HG03103 (cell line): ENCODE measurements around the gene PLOD3.

ENCODE experiments used
- ATAC-seq: cut with Tn5 transposase; IDR thresholded peaks from one replicate; pipeline ENCODE4 v1.9.1; 2021; ENCODE audit warnings: low read depth; ENCODE audit not compliant: unreplicated experiment

The PLOD3 gene

GRCh38 chr7:101186194-101186593 is 31.2 kb downstream of the PLOD3 start:
- ATAC-seq: no peak

- no peak for ATAC-seq
These were observed 32.0 kb downstream of the PLOD3 start for GRCh38 chr7:101185258-101185839.

GRCh38 chr7:101180130-101180755 is 37.1 kb downstream of the PLOD3 start, which contains the start of gene NAT16:
TSS of gene NAT16 (minus strand) at chr7:101180293. CDS start at chr7:101174807, 5,486 bp downstream.
- no peak for ATAC-seq

- no peak for ATAC-seq
These were observed 37.7 kb downstream of the PLOD3 start for GRCh38 chr7:101179713-101180112.

DNA sequence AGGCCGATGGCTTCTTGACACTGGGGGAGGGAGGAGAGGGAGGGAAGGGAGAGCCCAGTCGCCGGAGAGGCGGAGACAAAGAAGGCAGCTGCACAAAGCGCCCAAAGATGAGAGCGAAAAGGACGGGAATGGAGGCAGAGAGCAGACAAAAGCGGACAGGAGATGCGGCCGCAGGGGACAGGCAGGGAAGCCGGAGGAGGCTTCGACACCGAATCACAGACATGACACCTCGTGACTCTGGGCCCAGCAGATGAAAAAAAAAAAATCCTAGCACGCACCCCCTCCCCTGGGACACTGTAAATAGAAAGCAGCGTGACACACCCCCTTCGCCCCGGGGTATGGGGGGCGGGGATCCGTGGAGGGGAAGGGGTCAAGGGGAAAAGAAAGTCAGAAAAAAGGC is 38.3 kb downstream of the PLOD3 start:
- no peak for ATAC-seq

GRCh38 chr7:101177644-101178043 is 39.7 kb downstream of the PLOD3 start:
- no peak for ATAC-seq

DNA sequence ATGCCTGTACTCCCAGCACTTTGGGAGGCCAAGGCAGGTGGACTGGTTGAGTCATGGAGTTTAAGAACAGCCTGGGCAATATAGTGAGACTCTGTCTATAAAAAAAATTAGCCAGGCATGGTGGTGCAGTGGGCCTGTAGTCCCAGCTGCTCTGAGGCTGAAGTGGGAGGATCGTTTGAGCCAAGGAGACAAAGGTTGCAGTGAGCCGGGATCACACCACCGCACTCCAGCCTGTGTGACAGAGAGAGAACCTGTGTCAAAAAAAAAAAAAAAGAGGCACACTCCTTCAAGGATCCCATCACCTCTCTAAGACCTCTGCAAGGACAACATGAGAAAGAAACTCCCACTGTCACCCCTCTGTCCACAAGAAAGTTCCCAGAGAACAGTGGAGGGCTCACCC is 41.7 kb downstream of the PLOD3 start:
- ATAC-seq: no peak

GRCh38 chr7:101174322-101174854 is 43.0 kb downstream of the PLOD3 start:
- no peak for ATAC-seq

- ATAC-seq: peak; percentile 56
These were observed 43.6 kb downstream of the PLOD3 start for GRCh38 chr7:101173752-101174244.

DNA sequence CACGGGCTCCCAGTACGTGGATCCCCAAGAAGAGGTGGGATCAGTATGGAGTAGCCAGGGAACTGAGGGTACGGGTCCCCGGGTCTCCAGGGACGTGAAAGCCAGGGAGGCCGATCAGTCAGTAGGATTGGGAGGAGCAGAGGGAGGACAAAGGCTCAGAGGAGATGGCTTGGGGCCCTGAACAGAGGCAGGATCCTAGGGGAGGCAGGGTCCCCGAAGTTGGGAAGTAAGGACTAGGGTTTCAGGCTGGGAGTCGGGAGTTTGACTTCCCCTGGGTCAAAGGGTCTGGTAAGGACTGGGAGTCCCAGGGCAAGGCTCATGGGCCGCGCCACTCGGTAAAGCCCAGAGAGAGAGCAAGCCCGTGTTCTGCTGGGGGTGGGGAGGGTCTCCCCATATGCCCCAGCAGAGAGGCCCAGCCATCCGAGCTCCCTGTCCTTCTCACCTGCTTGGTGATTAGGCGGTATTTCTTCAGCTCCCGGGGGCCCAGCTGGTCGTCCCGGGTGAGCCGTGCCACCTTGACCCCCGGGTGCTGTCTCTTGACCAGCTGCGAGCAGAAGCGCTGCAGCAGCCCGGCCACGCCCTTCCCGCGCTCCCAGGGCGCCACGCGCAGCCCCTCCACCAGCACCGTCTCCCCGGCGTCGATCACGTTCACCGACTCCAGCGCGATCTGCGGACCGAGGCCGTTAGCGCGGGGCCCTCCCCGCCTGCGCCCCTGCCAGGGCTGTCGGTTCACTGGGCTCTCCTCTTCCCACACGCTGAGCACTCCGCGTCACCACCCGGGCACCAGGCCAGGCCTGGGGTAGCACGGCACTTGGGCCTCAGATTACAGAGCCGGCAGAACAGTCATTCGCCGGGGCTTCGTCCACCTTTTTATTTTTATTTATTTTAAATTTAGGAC is 44.3 kb downstream of the PLOD3 start:
- no peak for ATAC-seq

- no peak for ATAC-seq
These were observed 45.2 kb downstream of the PLOD3 start for GRCh38 chr7:101172005-101172853.

DNA sequence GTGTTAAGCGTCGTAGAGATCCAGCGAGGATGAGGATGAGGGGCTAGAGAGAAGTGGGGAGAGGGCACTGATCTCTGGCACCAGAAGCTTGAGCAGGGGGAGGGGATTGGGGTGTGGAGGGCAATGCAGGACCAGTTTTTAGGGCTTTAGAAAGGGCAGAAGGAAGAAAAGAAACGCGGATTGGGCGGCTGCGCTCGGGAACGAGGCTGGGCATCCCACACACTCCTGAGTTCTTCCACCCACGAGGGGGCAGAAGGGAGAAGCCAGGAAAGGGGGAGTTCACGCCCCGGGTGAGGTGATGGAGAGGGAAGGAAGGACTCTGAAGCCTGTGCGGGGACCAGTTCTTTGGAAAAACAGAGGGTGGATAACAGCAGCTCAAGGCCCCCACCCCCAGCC is 45.9 kb downstream of the PLOD3 start:
- no peak for ATAC-seq

GRCh38 chr7:101170617-101171441 is 46.6 kb downstream of the PLOD3 start:
- no peak for ATAC-seq

DNA sequence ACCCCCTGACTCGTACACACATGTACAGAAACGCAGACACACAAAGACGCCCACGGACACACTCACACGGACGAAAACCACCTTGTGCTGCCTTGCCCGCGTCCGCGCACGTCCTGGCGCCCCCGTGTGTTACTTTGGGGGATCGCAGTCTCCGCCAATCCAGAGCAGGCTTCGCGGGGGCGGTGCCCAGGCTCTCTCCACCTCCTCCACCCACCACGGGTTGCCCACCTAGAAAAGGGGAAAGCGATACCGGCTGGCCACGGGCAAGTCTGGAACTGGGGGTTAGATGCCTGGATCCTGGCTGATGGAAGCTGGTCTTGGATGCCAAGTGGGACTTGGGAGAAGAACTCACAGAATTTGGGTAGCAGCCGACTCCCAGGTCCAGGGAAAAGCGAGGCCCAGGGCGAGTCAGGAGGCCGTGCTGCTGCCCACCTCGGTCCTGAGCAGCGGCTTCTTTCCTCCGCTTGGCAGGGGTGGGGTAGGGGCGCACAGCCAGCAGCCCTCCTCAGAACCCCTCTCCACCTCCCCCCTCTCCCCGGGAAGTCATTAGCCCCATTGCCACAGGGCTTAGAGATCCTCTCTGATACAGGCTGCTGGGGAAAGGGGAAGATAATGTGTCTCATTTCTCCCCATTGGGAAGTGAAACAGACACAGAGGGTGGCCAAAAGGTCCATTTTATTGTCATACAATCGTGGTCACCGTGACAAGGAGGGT is 47.4 kb downstream of the PLOD3 start:
- no peak for ATAC-seq

- no peak for ATAC-seq
These were observed 48.1 kb downstream of the PLOD3 start for GRCh38 chr7:101169110-101169837.

DNA sequence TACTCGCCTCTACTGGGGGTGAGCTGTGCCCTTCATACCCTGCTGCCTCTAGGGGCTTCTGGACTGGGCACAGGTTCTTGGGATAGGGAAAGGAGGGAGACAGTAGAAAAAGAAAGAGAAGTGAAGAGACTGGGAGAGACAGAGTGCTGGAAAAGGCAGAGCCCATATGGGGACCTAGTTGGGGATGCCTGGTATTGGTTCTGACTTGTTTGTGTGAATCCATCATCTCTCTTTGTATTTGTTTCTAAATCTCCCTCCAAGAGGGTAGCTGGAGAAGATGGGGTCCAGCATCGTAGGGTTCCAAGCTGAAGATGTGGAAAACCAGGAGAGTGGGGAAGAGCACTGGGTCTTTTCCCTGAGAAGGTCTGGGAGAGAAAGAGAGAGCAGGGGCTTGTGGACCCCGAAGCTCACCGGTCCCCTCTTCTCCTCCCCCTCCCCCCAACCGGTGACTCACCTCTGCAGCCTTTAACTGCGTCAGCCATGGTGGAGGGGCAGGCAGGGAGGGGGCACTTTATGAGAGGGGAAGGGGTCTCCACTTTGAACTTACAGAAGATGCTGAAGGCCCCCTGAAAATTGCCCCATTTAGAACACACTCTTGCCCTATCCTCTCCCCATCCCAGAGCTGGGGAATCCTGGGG is 48.9 kb downstream of the PLOD3 start:
- ATAC-seq: no peak

DNA sequence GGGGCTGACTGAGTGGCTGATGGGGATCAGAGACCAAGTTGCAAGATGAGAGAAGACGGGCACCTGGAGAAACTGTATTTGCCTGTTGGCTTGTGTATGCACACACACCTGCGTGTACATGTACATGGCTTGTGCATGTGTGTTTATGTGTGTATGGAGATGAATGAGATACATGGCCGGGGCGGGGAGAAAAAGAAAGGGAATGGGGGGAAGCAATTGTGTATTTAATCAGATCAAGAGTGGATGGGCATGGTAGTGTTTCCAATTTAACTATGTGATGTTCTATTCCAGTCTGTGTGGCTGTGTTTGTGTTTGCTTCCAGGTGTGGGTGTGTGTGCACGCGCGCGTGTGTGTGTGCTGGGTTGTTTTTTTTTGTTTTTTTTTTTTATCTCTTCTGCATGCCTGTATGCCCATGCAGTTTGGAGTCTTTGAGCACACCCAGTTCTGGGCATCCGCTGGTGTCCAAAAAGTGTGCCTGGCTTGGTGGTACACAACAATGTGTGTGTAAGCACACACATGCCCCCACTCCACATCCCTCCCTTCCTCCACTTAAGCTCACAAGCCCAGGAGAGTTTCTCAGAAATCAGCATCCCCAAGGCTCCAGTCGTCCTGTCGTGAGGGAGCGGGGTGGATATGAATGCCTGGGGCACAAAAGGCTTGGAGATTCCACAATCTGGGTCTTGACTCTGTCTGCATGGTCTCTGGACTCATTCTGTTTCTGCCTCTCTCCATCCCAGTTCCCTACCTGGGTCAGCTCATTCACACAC is 49.6 kb downstream of the PLOD3 start:
- no peak for ATAC-seq
